KMS-11 (cell line): ENCODE data around the gene NOTUM.

Experiments
- H2AFZ ChIP-seq: fragments of 200-600 bp; sonication (generic); 2 replicates; pipeline ENCODE4 v1.6.1; 2016; ENCODE audit warnings: antibody characterized with exemption, mixed run types, low read depth
- H3K27ac ChIP-seq: fragments of 200-600 bp; sonication (generic); 2 replicates; pipeline ENCODE4 v1.6.1; 2016; ENCODE audit warnings: mild to moderate bottlenecking, mixed run types
- H3K27me3 ChIP-seq: fragments of 200-600 bp; sonication (generic); 2 replicates; pipeline ENCODE4 v1.6.1; 2017; ENCODE audit warnings: mild to moderate bottlenecking, low read depth, mixed run types, moderate library complexity; ENCODE audit not compliant: insufficient read depth
- H3K36me3 ChIP-seq: fragments of 200-600 bp; sonication (generic); 2 replicates; pipeline ENCODE4 v1.6.1; 2017; ENCODE audit warnings: mild to moderate bottlenecking, mixed run types; ENCODE audit not compliant: insufficient read depth
- H3K4me1 ChIP-seq: fragments of 200-600 bp; sonication (generic); 2 replicates; pipeline ENCODE4 v1.6.1; 2016; ENCODE audit warnings: mild to moderate bottlenecking, low read depth, mixed run types; ENCODE audit not compliant: poor library complexity, severe bottlenecking
- H3K4me2 ChIP-seq: fragments of 200-600 bp; sonication (generic); 2 replicates; pipeline ENCODE4 v1.7.0; 2016; ENCODE audit warnings: mild to moderate bottlenecking, mixed run types
- H3K4me3 ChIP-seq: fragments of 200-600 bp; sonication (generic); IDR thresholded peaks from 2 replicates; pipeline ENCODE4 v1.6.1; 2017; ENCODE audit warnings: low read depth, low read length, mixed read lengths; ENCODE audit not compliant: insufficient read depth
- H3K79me2 ChIP-seq: fragments of 200-600 bp; sonication (generic); 2 replicates; pipeline ENCODE4 v1.6.1; 2016; ENCODE audit warnings: low read depth, mixed run types; ENCODE audit not compliant: insufficient read depth
- H3K9ac ChIP-seq: fragments of 200-600 bp; sonication (generic); 2 replicates; pipeline ENCODE4 v1.6.1; 2016; ENCODE audit warnings: mild to moderate bottlenecking, mixed run types
- H4K20me1 ChIP-seq: fragments of 200-600 bp; sonication (generic); 2 replicates; pipeline ENCODE4 v1.6.1; 2016; ENCODE audit warnings: mild to moderate bottlenecking, mixed run types; ENCODE audit not compliant: insufficient read depth
- CTCF ChIP-seq: fragments of 200-600 bp; sonication (generic); conservative IDR thresholded peaks from 2 replicates; pipeline ENCODE4 v1.6.1; 2017; ENCODE audit warnings: low read depth, mild to moderate bottlenecking, antibody characterized with exemption, low read length, moderate library complexity, mixed read lengths

NOTUM gene

GRCh38 chr17:81966343-81967243 is 5.6 kb upstream of the NOTUM start:
- H4K20me1 ChIP-seq, result no peaks in the 10 kb centered on the region
- H3K4me2 ChIP-seq, result no peak overlapping the region
- no peak overlapping the region for H3K27ac ChIP-seq
- no peak for TF ChIP-seq CTCF
- H3K9ac ChIP-seq, result no peak overlapping the region
- no peaks in the 10 kb centered on the region for H3K36me3 ChIP-seq
- H3K4me3 ChIP-seq, result no peak overlapping the region
- H3K27me3 ChIP-seq, result peaks cover 55% of the 10 kb centered on the region
- no peak overlapping the region for H2AFZ ChIP-seq
- H3K79me2 ChIP-seq, result no peaks in the 10 kb centered on the region
- peaks cover 14% of the 10 kb centered on the region for H3K4me1 ChIP-seq

GRCh38 chr17:81964081-81964849 is 3.3 kb upstream of the NOTUM start:
- Histone ChIP-seq H4K20me1 (no peaks in the 10 kb centered on the region), H3K4me2 (no peak overlapping the region), H3K4me1 (peaks cover 14% of the 10 kb centered on the region), H3K79me2 (no peaks in the 10 kb centered on the region), H3K4me3 (no peak overlapping the region), H3K27me3 (peaks cover 67% of the 10 kb centered on the region), H2AFZ (no peak overlapping the region), H3K36me3 (no peaks in the 10 kb centered on the region), H3K27ac (no peak overlapping the region), H3K9ac (no peak overlapping the region)
- no peak for TF ChIP-seq CTCF

DNA sequence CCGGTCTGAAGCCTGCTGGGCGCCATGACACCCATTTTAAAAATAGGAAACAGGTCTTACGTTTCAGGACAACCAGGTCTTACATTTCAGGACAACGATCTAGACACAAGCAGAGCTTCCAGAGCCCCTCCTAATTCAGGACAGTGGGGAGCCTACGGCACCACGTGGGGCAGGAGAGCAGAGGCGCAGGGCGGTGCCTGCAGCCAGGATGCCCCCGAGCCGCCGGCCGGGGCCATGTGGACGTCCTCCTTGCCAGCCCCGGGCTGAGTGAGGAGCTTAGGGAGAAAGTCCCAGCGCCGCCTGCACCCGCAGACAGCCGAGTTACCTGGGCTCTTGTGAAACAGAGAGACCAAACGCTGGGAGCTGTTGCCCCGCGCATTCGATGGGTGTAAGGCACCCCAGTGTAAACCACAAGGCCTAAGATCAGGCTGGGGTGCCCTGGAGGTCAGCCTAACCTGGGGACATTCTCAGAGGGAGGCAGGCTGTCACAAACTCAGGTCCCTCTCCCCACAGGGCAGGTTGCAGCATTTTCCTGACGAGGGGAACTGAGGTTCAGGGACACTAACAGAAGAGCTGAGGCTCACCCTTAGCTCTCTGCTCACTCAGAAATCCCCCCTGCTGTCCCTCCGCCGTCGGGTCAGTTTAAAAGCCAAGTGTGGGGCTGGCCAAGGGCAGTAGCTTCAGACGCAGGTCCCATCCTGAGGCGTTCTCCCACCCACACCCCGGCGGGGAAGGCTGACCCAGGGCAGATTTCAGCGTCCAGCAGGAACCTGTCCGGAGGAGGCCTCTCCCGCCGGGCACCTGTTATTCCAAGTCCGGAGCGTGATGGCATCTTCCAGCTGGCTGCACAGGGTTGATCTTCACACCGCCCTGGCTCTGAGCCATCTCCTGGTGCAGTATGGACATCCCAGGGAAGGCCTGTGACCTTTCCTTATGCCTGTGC is 1.8 kb upstream of the NOTUM start:
- no peak overlapping the region for H3K4me2 ChIP-seq
- peaks cover 7% of the 10 kb centered on the region for H3K4me1 ChIP-seq
- H3K27ac ChIP-seq, result no peak overlapping the region
- H3K4me3 ChIP-seq, result no peak overlapping the region
- H2AFZ ChIP-seq, result no peak overlapping the region
- H3K36me3 ChIP-seq, result no peaks in the 10 kb centered on the region
- no peak overlapping the region for H3K9ac ChIP-seq
- peaks cover 78% of the 10 kb centered on the region for H3K27me3 ChIP-seq
- no peaks in the 10 kb centered on the region for H4K20me1 ChIP-seq
- no peaks in the 10 kb centered on the region for H3K79me2 ChIP-seq
- no peak for TF ChIP-seq CTCF
